HCT116 (cell line): ENCODE measurements around the gene PRSS56. TPM values are rescaled to one million over a fixed set of nuclear protein-coding genes. Genes with fewer than 3 reads are reported as not detected.

Source experiments
- ATAC-seq: fragments of 200-7000 bp; cut with Tn5 transposase; 2 replicates; pipeline ENCODE4 v1.9.1; 2020; ENCODE audit warnings: mild to moderate bottlenecking, moderate library complexity
- BruUV-seq: library from RNA; stranded (reverse); fragments of 400-500 nt; replicated peaks from 2 replicates; lab custom pipeline; 2021; lab: Mats Ljungman, UMichigan
- CTCF ChIA-PET: fragments of 300-600 bp; sonication (Branson Sonifier 250); formaldehyde crosslinking; loops from one replicate; lab custom pipeline; 2021; ENCODE audit warnings: antibody characterized with exemption; lab: Charles Lee
- POLR2A ChIA-PET: fragments of 300-600, 350-600 bp; sonication (Branson Sonifier 250); formaldehyde crosslinking; loops from one replicate; lab custom pipeline; 2021; ENCODE audit warnings: antibody characterized with exemption; lab: Charles Lee
- RAD21 ChIA-PET, 2 experiments: fragments of 300-600 bp; sonication (Branson Sonifier 250); formaldehyde crosslinking; loops; one replicate each; lab custom pipeline; 2023; ENCODE audit warnings: low total read pairs in 2 of 2; ENCODE audit not compliant: uncharacterized antibody in 2 of 2, unreplicated experiment in 2 of 2, low non-redundant PET in 1 of 2; lab: Charles Lee
- DNase-seq: peaks from one replicate; pipeline ENCODE4 v3.0.0-alpha.2; 2010; ENCODE audit warnings: low read depth, low spot score
- H2AFZ ChIP-seq: fragments of 200-600 bp; shearing (Covaris generic), sonication (generic); 2 replicates; pipeline ENCODE4 v1.6.1; 2017; ENCODE audit warnings: low read depth, mixed run types, mixed read lengths, antibody characterized with exemption, low read length; ENCODE audit not compliant: poor library complexity, severe bottlenecking
- H3K27ac ChIP-seq: 2 replicates; pipeline ENCODE4 v1.5.1; 2012; ENCODE audit warnings: low read depth, low read length
- H3K27me3 ChIP-seq: fragments of 200-600 bp; sonication (generic); 2 replicates; pipeline ENCODE4 v1.6.1; 2016; ENCODE audit warnings: mixed run types, low read length, mixed read lengths; ENCODE audit not compliant: insufficient read depth
- H3K36me3 ChIP-seq, 2 experiments: fragments of 200-500 bp in 1 of 2; fragments of 200-600 bp in 1 of 2; sonication (Bioruptor generic) in 1 of 2; sonication (generic) in 1 of 2; 2 replicates each; pipeline versions ENCODE4 v1.5.1 to v1.6.1; 2014 to 2016; ENCODE audit warnings: low read length in 2 of 2, inconsistent platforms in 1 of 2, mixed read lengths in 1 of 2, mixed run types in 1 of 2; ENCODE audit not compliant: insufficient read depth in 2 of 2, control insufficient read depth in 1 of 2
- H3K4me1 ChIP-seq, 2 experiments: fragments of 200-600 bp in 1 of 2; sonication (generic) in 1 of 2; 2 replicates each; pipeline versions ENCODE4 v1.5.1 to v1.6.1; 2012 to 2017; ENCODE audit warnings: low read length in 2 of 2, inconsistent platforms in 1 of 2, mild to moderate bottlenecking in 1 of 2, mixed read lengths in 1 of 2, mixed run types in 1 of 2, moderate library complexity in 1 of 2; ENCODE audit not compliant: insufficient read depth in 2 of 2, control insufficient read depth in 1 of 2
- H3K4me2 ChIP-seq: fragments of 200-600 bp; sonication (generic); 2 replicates; pipeline ENCODE4 v1.6.1; 2017; ENCODE audit warnings: mixed run types, low read length, mixed read lengths
- H3K4me3 ChIP-seq, 2 experiments: fragments of 200-600 bp in 1 of 2; sonication (generic) in 1 of 2; replicated peaks in 1 of 2; 2 replicates each; pipeline ENCODE4 v1.5.1; 2011 to 2016; ENCODE audit warnings: low read length in 2 of 2, control low read depth in 1 of 2, low read depth in 1 of 2, mild to moderate bottlenecking in 1 of 2, mixed read lengths in 1 of 2, mixed run types in 1 of 2
- H3K79me2 ChIP-seq: fragments of 200-600 bp; sonication (generic); 2 replicates; pipeline ENCODE4 v1.6.1; 2017; ENCODE audit warnings: mild to moderate bottlenecking, mixed run types, low read length, moderate library complexity, mixed read lengths; ENCODE audit not compliant: insufficient read depth
- H3K9ac ChIP-seq: fragments of 200-600 bp; sonication (generic); 2 replicates; pipeline ENCODE4 v1.6.1; 2016; ENCODE audit warnings: low read length, mixed read lengths
- H3K9me2 ChIP-seq: fragments of 200-600 bp; sonication (generic), shearing (Covaris generic); 2 replicates; pipeline ENCODE4 v1.6.1; 2017; ENCODE audit warnings: mixed run types, mild to moderate bottlenecking, moderate library complexity; ENCODE audit not compliant: insufficient read depth
- H3K9me3 ChIP-seq, 2 experiments: fragments of 200-500 bp in 1 of 2; fragments of 200-600 bp in 1 of 2; sonication (Bioruptor generic) in 1 of 2; sonication (generic) in 1 of 2; 2 replicates each; pipeline ENCODE4 v1.6.1; 2014 to 2017; ENCODE audit warnings: low read length in 2 of 2, mixed read lengths in 2 of 2, inconsistent platforms in 1 of 2, low read depth in 1 of 2, mild to moderate bottlenecking in 1 of 2, mixed run types in 1 of 2, moderate library complexity in 1 of 2; ENCODE audit not compliant: control insufficient read depth in 1 of 2, insufficient read depth in 1 of 2
- H4K20me1 ChIP-seq: fragments of 200-600 bp; sonication (generic), shearing (Covaris generic); 2 replicates; pipeline ENCODE4 v1.6.1; 2017; ENCODE audit warnings: mixed run types, mild to moderate bottlenecking, moderate library complexity; ENCODE audit not compliant: insufficient read depth
- CBX3 ChIP-seq: IDR thresholded peaks from 2 replicates; pipeline ENCODE4 v1.6.1; 2012; ENCODE audit warnings: low read depth
- FOSL1 ChIP-seq: IDR thresholded peaks from 2 replicates; pipeline ENCODE4 v1.6.1; 2012; ENCODE audit warnings: low read depth
- YY1 ChIP-seq: IDR thresholded peaks from 2 replicates; pipeline ENCODE4 v1.6.1; 2011; ENCODE audit warnings: low read length, low read depth, moderate library complexity, mild to moderate bottlenecking; ENCODE audit not compliant: insufficient replicate concordance; ENCODE audit errors: extremely low read depth
- ZBTB33 ChIP-seq: IDR thresholded peaks from 2 replicates; pipeline ENCODE4 v1.6.1; 2011; ENCODE audit warnings: mild to moderate bottlenecking, low read length, moderate library complexity; ENCODE audit not compliant: insufficient replicate concordance; ENCODE audit errors: extremely low read depth
- intact Hi-C: fragments of 100-400 bp; cut with micrococcal nuclease; formaldehyde crosslinking; loops from 2 replicates; pipeline ENCODE4 v1.10.0; 2022
- total RNA-seq: library from RNA; stranded (reverse); gene quantifications from one replicate; pipeline ENCODE4 v1.2.1, GENCODE V29; 2021; ENCODE audit not compliant: unreplicated experiment

The PRSS56 gene
- total RNA-seq, 1 experiment from 2014 or later: not detected

DNA sequence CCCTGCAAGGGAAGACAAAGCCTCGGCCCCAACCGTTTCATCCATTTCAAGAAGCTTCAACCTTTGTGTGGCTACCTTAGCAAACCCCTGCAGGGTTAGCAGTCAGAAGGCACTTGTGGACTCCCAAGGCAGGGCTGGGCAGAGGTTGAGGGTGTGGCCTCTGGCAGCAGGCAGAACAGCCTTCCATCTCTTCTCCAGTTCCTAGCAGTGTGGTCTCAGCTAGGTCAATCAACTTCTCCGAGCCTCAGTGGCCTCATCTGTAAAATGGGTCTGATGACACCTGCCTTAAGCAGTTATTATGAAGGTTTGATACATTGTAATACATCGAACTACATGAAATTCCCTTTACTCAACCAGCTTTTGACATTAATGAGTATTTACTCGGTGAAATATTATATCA lies 6.8 kb upstream of the PRSS56 start:
- BruUV-seq: no TSS peak
- Histone ChIP-seq H3K9me2 (no peaks in the 10 kb centered on the region), H2AFZ (no peak overlapping the region), H3K4me1 (no peaks in the 10 kb centered on the region), H3K27me3 (no peaks in the 10 kb centered on the region), H3K4me3 (no peak overlapping the region), H3K27ac (no peak overlapping the region), H3K36me3 (no peaks in the 10 kb centered on the region), H3K4me2 (no peak overlapping the region), H4K20me1 (no peaks in the 10 kb centered on the region), H3K9me3 (no peaks in the 10 kb centered on the region), H3K9ac (no peak overlapping the region), H3K79me2 (no peaks in the 10 kb centered on the region)
- ChIA-PET CTCF (no interaction called here), RAD21 (no interaction called here), POLR2A (no interaction called here)
- TF ChIP-seq CBX3: no peak
- TF ChIP-seq ZBTB33: no peak
- no peak for ATAC-seq
- intact Hi-C loops: no loop called here
- no peak for DNase-seq

- BruUV-seq: no TSS peak
- intact Hi-C loops: no loop called here
- CTCF ChIA-PET: no interaction called here
Measured at GRCh38 chr2:232515639-232516038, 4.5 kb upstream of the PRSS56 start.

More at GRCh38 chr2:232515639-232516038, 4.5 kb upstream of the PRSS56 start:
- Histone ChIP-seq H3K79me2 (no peaks in the 10 kb centered on the region), H3K9me3 (no peaks in the 10 kb centered on the region), H4K20me1 (no peaks in the 10 kb centered on the region), H2AFZ (no peak overlapping the region), H3K27ac (no peak overlapping the region), H3K27me3 (no peaks in the 10 kb centered on the region), H3K36me3 (no peaks in the 10 kb centered on the region), H3K4me1 (no peaks in the 10 kb centered on the region), H3K4me2 (no peak overlapping the region), H3K4me3 (no peak overlapping the region), H3K9ac (no peak overlapping the region), H3K9me2 (no peaks in the 10 kb centered on the region)
- POLR2A ChIA-PET: no interaction called here
- ATAC-seq: no peak
- TF ChIP-seq ZBTB33 (no peak), YY1 (no peak), FOSL1 (no peak)
- no peak for DNase-seq
- RAD21 ChIA-PET: no interaction called here
